ENCODE measurements around the gene RNF114.
A peak's percentile ranks its signal among the peaks of the same experiment; 100 is the strongest.

Gene RNF114

DNA sequence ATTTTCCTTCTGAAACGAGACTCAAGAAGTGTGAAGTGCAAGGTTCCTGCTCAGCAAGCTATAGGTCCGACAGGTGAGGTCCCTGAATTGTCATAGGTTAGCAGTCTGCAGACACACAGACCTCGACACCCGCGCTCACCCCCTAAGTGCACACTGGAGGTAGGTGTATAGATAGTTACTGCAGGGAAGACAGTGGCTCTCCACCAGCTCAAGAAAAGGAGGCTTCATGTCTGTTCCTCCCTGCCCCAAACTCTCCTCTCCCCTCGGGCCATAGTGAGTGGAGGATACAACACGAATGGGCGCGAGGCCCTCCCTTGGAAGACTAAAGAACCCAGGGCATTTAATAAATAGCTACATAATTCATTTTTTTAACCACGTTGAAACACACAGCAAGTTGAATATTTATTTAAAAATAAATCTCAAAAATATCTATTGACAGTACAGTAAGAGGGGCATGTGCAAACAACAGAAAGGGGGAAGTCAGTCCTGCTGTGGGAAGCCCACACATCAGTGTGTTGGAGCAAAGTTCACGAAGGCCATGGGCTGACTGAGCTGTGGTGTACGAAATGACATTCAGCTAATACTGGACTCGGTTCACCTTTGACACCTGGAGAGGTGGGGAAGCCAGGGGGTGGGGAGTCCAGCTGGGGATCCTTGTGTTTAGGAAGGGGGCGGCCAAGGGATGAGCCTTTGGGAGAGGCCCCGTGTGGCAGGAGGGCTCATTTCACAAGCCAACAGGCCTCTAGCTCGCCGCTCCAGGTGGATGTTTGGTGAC, 31.6 kb upstream of the RNF114 start:
- DNase-seq (ENCODE audit: low read depth, low spot score), result no peak

DNA sequence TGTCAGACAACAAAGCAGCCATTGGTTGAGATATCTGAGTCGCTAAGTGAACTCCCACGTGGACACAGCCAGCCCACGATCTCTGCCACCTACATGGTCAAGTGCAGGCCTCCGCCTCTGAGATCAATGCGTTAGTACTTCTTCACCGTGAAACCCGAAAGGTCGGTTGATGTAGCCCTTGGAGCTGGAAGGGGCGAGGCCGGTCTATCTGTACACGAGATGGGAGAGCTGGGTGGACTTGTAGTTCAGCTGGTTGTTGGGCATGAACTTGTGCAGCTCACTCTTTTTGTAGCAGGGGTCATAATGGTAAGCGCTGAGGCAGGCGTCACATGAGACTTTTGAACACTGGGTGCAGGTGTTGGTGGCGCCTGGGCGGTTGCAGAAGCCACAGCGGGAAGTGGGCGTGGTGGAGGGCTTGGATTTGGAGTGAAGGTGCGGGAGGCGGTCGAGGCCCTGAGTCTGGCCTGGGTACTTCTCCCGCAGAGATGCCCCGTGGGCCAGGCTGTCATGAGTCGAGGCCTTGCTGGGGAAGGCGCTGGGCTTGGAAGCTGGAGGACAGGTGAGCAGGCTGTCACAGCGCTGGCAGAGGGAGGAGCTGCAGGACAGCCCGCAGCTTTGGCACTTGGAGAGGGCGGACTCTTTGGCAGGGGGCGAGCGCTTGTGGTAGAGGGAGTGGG, 30.6 kb upstream of the RNF114 start:
- no peak for DNase-seq (ENCODE audit: low read depth, low spot score)

DNA sequence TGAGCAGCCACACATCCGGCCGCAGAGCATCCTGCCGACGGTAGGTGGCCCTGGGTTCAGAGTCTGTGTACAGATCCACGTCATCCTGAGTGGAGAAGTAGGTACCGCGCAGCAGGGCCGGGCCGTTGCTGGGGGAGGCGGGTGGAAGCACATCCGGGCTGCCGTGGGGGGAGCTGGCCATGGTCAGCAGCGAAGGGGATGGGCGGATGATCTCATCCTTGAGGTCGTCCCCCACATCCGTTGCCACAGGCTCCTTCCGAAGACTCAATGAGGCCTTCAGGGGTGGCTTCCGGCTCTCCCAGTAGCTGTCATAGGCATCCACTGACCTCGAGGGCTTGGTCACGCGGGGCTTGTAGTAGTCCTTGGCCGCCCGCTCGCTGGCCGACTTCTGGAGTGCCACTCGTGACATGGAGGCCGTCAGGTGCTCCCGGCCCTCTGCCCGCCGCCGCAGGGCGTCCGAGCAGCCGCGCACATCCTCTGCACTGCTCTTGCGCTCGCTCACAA, 30.0 kb upstream of the RNF114 start:
- no peak for DNase-seq (ENCODE audit: low read depth, low spot score)

DNA sequence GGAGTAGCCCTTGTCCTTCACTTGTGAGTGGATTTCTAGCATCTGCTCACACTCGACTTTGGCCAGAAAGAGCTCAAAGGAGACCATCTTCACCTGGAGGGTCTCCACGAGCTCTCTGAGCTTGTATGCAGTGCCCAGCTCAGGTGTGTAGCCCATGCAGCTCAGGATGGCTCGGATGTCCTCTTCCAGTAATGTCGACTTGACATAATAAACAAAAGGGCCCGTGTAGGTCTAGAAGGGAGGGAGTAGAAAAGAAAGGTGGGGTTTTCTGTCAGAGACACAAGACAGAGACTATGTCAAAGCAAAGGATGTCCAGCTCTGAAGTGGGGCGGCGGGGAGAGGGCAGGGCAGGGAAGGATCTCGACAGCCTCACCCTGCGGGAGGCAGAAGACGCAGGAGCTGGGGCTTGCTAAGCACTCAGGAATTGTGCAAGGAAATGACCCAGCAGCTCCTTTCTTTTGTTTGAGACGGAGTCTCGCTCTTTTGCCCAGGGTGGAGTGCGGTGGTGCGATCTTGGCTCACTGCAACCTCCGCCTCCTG, 29.5 kb upstream of the RNF114 start:
- DNase-seq (ENCODE audit: low read depth, low spot score), result no peak

DNA sequence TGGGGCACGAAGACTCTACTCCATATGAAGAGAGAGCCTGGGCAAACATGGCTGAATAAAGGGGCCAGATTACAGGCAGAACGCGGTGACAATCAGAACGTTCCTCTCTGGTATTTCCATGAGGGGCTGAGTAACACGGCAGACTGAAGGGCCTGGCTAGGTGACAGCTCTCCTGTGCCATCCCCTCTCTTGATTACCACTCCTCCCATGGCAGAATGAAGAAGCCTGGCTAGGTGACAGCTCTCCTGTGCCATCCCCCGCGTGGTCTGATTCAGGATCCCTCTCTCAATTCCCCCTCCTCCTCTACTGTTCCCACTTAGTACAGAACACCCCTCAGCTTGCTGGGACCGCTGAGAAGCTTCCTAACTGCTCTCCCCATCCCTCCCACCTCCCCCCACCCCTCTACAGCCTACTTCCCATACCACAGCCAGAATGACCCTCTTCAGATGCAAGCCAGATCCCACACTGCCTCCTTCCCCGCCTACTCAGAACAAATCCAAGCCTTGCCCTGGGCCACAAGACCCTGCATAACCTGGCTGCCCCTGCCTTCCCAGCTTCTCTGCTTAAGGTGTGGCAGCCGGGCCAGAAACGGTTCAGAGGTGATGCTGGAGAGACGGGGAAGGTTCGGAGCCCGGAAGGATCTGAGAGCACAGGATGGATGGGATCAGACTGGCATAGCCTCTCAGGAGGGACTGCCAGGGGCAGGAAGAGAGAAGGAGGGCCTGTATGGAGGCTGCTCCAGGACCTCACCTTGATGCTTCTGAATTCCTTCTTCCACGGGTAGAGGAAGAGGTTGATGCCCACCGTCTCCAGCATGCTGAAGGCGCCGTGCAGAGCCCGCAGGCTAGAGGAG, 28.6 kb upstream of the RNF114 start:
- no peak for DNase-seq (ENCODE audit: low read depth, low spot score)

DNA sequence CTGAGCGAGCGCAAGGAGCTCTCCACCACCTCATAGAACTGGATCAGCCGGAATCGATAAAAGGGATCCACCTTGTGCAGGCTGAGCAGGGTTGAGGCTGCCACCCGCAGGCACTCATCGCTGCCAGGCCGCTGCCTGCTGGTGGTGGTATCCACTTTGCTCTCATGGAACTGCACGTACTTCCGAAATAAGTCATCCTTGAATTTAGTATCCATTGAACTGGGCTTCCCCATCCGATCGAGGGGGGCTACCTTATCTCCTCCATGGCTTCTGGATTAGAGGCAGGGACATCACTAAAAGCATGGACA, 28.0 kb upstream of the RNF114 start:
- DNase-seq (ENCODE audit: low read depth, low spot score), result no peak

DNA sequence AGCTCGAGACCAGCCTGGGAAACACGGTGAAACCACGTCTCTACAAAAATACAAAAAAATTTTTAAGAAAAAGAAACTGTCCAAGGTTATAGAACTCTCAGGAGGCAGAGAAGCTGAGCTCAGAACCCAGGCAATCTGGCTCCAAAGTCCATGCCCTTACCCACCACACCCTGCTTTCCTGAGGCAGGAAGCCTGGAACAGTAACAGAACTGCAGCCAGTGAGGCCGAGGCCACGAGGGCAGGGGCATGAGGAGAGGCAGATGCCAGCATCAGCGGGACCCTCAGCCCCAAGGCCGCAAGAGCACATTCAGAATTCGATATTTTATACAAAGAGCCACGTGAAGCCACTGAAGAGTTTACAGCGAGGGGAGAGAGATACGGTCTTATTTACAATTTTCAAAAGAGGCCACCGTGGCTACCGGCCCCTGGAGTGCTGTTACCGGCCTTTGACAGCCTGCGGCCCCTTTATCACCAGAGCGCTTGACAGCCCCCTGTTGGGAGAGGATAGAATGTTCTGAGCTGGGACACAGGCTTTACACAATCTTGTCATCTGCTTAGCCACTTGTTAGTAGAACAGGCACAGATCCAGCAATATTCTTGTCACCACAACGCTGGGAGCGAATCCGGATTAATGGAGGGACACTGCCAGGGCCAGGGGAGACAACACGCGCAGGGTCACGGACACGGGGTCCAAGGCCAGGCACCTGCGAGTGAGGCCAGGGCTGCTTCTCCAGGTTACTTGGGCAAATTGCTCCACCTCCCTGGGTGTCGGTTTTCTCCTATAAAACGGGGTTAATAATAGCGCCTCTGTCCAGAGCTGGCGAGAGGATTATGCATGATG, 26.5 kb upstream of the RNF114 start:
- no peak for DNase-seq (ENCODE audit: low read depth, low spot score)

DNA sequence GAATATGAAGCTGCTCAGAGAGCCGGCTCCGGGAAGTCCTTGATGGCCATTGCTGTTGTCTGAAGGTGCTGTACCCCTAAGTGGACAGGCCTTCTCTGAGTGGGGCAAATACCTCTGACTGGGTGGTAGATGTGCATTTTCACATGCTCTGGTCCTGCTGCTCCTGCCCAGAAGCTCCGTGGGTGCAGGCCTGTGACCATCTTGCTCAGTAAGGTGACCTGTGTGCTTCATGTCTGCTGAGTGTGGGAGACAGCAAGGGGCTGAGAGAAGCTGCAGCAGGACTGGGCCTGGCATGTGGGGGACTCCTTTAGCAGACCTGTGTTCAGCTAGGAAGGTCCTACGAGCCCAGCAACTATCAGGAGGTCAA, 25.9 kb upstream of the RNF114 start:
- DNase-seq (ENCODE audit: low read depth, low spot score), result no peak

DNA sequence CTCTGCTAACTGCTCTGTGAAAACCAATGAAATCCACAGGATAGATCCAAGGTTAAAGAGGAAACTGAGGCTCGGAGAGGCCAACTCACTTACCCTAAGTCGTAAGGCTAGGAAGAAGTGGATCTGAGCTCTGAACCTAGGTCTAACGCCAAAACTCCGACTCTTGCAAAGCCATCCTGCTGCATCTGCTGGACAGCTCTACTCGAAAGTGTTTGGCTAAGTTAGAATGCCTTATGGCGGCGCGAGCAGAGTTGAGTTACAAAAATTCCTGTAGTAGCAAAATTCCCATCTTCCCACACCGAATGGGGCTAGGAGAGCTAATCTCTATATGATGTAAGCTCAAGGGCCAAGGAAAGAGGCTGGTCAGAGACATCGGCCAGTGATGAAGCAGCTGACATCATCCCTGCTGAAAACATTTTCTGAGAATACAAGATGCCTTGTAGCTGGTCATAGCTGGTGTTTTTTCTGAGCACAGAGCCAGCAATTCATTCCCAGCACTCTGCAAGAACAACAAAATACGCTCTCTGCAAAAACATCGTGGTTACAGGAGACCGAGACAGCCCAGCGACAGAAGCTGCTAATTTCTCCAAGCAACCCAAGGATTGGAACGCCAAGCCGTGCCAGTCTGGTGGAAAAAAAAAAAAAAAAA, 22.7 kb upstream of the RNF114 start:
- DNase-seq (ENCODE audit: low read depth, low spot score), result no peak

DNA sequence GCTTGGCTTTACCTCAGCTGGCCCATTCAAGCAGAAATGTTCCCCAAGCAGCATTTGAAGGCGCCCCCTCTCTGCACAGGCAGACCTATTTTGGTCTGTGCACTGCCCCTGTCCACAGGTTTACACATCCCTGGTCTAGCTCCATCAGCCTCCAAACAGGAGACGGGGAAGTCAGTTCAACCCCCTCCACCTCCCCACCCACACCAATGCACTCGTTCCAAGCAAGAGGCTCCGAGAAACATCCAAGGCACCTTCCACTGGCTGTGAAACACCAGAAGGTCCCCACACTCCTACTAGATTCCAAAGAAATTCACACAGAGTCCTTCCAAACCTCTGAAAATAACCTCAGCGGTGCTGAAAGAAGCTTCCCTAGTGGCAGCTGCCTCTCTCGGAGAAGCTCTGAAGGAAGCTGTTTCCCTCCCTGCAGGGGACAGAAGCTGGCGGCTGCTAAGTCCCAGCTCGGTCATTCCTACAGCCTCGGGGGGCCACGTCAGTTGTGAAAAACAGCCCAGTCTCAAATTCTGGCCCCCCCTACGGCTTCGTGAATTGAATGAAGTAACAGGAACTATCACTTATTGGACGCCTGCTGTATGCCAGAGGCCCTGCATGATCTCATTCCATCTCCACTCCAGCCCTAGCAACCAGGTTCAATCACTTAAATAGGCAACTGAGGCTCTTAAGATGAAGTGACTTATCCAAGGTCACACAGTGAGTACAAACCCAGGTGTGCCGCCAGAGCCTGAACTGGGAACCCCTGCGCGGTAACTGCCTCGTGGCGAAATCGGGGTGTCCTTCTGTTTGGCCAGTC, 21.7 kb upstream of the RNF114 start:
- no peak for DNase-seq (ENCODE audit: low read depth, low spot score)

DNA sequence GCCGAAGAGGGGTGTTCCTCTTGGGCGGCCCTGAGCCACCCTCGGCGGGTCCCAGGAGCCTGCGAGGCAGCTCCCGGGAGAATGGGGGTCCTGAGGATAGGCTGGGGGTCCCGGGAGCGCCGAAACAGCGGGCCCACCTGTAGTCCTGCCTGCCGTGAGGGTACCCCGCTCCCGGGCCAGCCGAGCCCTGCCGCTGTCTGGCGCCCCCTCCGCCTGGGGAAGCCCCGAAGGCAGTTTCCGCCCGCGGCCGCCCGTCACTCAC, 21.1 kb upstream of the RNF114 start:
- DNase-seq (ENCODE audit: low read depth, low spot score), result no peak

DNA sequence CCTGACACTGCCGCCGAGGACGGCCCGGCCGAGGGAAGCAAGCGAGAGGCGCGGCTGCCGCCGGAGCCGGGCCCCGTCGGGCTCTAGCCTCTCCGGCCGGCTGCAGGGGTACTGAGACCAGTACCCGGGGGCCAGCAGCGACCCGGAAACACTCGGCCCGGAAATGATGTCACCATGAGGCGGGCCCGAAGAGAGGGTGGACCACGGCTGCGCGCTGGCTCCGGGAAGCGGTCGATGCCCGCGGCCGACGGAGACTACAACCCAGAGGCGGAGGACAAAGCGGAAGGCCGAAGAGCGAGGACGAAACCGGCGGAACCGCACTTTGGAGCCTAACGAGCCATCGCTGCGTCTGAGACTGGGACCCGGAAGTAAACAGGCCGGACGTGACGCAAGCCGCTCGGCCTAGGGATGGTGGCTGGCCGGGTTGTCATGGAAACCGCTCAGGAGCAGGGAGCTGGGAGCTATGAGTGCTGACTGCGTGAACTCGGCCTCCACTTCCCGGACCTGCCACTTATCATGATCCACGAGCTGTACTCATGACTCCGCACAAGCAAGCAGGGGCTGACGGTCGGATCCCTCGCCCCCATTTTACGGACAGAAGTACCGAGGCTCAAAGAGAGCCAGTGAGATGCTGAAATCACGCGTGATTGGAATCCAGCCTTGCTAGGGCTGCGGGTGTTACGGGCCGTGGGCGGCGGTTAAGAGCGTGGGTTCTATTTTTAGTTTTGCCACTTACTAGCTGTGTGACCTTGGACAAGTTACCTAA, 20.6 kb upstream of the RNF114 start, which contains the start of gene SPATA2:
TSS of gene SPATA2 (minus strand) at position 150 of the 766 bp plus-strand sequence. CDS start 7,039 bp downstream, outside the sequence.
- peak; percentile 77 for DNase-seq (ENCODE audit: low read depth, low spot score)

DNA sequence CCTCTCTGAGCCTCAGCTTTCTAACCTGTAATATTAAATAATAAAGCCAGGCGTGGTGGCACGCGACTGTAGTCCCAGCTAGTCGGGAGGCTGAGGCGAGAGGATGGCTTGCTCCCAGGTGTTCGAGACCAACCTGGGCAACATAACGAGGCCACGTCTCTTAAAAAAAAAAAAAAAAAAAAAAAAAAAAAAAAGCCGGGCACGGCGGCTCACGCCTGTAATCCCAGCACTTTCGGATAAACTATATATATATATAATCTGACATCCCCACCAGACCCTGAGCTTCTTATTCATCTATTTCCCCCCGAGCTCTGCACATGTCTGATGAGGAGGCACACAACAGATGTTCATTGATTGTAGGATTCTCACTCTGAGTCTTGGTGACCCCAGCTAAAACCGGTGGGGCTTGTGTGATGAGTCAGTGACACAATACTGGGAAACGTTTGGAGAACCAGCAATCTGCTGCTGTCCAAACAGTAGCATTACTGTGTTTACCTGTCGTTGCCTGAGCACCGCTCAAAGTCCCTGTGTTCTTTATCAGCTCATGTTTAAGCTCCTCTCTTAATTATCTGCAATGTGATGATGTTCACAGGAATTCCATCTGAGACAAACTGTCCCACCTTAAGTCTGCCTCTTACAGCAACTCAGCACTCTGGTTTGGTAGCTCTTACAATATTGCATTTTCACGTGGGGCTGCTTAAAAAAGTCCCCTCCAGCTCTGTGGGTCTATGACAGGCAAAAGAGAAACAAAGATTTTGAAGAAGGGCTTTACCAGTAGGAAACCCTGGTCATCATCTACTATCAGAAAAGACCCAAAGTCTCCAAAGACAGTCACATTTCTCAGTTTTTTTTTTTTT, 19.8 kb upstream of the RNF114 start:
- DNase-seq (ENCODE audit: low read depth, low spot score), result no peak

DNA sequence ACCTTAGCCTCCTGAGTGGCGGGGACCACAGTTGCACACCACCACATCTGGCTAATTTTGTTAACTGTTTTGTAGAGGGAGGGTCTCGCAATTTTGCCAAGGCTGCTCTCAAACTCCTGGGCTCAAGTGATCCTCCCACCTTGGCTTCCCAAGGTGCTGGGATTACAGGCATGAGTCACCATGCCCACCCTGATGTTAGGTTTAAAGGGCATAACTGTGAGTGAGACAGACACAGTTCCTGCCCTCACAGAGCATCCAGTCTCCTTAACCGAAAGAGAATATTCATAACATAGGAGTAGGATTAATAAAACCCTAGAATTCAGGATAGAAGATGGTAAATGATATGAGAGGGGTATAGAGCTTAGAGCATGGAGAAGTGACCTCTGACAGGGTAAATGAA, 17.8 kb upstream of the RNF114 start:
- DNase-seq (ENCODE audit: low read depth, low spot score), result no peak

DNA sequence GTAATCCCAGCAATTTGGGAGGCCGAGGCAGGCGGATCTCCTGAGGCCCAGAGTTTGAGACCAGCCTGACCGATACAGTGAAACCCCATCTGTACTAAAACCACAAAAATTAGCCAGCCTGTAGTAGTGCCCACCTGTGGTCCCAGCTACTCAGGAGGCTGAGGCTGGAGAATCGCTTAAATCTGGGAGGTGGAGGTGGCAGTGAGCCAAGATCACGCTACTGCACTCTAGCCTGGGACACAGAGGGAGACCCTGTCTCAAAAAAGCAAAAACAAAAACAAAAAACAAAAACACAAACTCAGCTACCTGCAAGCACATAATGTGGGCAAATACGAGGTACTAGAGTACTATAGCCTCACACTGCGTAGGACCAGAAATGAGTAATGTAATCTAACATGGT, 17.2 kb upstream of the RNF114 start:
- no peak for DNase-seq (ENCODE audit: low read depth, low spot score)

DNA sequence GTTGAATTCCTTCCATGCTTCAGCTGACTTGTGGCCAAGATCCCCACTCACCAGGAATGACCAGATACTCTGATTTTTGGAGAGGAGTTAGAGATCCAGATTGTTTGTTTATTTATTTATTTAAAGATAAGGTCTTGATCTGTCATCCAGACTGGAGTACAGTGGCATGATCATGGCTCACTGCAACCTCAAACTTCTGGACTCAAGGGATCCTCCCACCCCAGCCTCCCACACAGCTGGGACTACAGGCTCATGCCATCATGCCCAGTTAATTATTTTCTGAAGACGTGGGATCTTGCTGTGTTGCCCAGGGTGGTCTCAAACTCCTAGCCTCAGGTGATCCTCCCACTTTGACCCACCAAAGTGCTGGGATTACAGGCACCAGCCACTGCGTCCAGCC, 16.7 kb upstream of the RNF114 start:
- DNase-seq (ENCODE audit: low read depth, low spot score), result no peak

DNA sequence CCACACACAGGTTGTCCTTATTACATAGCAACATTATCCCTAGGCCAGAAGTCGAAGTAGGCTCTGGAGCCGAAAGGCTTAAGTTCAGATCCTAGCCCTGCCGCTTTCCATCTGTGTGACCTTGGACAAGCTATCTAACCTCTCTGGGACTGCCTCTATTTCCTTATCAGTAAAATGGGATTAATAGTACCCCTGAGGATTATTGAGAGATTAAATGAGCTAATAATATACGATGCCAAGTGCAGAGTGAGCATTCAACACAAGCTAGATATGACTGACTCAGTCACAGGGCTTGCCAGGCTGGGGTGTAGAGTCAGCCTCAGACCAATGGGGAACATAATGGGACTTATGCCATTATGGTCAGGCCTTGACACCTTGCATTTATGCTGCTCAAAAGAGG, 11.9 kb upstream of the RNF114 start:
- no peak for DNase-seq (ENCODE audit: low read depth, low spot score)

DNA sequence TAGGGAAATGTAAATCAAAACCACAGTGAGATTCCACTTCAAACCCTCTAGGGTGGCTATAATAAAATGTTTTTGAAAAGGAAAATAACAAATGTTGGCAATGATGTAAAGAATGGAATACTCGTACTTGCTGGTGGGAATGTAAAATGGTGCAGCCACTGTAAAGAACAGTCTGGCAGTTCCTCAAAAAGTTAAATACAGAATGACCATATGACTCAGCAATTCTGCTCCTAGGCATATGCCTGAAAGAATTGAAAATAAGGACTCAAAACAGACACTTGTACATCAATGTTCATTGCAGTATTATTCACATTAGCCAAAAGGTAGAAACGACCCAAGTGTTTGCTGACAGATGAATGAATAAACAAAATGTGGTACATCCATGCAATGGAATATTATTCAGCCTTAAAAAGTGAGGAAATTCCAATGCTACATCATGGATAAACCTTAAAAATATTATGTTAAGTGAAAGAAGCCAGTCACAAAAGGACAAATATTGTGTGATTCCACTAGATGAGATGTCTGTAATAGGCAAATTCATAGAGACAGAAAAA, 10.2 kb upstream of the RNF114 start:
- DNase-seq (ENCODE audit: low read depth, low spot score), result no peak
